SH-SY5Y (cell line): Measurements from ENCODE around the gene SETD1A.

Experiments used
- GATA2 ChIP-seq: IDR thresholded peaks from 2 replicates; pipeline ENCODE4 v1.6.1; 2011; ENCODE audit warnings: mild to moderate bottlenecking, low read depth, low read length
- GATA3 ChIP-seq: IDR thresholded peaks from 2 replicates; pipeline ENCODE4 v1.6.1; 2011; ENCODE audit warnings: low read depth, mild to moderate bottlenecking, low read length, moderate library complexity

DNA sequence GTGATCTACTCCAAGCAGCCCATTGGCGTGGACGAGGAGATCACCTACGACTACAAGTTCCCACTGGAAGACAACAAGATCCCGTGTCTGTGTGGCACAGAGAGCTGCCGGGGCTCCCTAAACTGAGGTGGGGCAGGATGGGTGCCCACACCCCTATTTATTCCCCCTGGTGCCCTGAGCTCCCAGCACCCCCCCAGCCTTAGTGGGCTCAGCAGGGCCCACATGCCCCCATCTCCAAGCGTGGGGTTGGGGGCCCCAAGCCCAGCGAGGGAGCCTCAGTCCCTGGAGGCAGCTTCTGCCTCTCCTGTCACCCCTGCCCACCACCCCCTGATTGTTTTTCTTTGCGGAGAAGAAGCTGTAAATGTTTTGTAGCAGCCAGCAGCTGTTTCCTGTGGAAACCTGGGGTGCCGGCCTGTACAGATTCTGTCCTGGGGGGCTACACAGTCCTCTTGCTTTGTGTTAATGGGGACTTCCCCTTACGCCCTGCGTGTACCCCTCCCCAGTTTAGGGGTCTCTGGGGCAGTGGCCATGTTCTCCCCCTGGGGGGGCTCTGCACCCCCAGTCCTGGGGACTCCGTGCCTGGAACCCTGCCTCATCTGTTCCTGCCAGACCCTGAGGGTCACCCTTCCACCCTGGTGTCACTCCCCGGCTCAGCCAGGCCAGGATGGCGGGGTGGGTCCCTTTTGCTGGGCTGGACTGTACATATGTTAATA, 26.5 kb downstream of the SETD1A start:
- TF ChIP-seq GATA2: no peak
- no peak for TF ChIP-seq GATA3
